HG03108 (cell line): ENCODE measurements around the gene EXOC3L2.
"Not testable (repeated sequence)": the region's sequence is repeated elsewhere in the genome, so short reads cannot be mapped to it uniquely, and the experiment has no call there.

Source experiments
- ATAC-seq: cut with Tn5 transposase; IDR thresholded peaks from one replicate; pipeline ENCODE4 v1.9.1; 2021; ENCODE audit warnings: moderate library complexity; ENCODE audit not compliant: unreplicated experiment

Gene EXOC3L2

GRCh38 chr19:45256836-45257235, 11.6 kb upstream of the EXOC3L2 start:
- ATAC-seq, result no peak

DNA sequence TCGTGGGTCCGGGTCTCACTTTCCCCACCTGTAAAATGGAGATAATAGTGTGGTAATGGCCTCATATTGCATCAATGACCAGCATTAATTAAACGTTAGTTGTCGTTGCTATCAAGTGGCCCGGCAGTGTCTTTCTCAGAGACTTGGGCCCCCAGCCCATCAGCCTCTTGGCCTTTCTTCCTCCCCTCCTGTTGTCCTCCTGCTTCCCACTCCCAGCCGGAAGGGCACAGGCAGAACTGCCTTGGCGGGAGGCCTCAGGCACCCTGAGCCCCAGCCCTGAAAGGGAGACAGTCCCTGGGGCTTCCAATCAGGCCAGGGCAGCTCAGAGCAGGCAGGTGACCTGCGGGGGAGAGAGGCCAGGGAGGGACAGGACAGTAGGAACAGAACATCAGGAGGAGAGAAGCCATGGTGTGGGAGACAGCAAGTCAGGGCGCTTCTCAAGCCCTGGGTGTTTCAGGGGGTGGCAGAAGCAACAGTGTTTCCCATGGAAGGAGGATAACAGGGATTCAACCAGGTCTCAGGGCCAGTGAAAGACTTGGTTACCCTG, 10.5 kb upstream of the EXOC3L2 start:
- no peak for ATAC-seq

GRCh38 chr19:45254044-45254531, 8.9 kb upstream of the EXOC3L2 start:
- ATAC-seq, result no peak

GRCh38 chr19:45253396-45254027, 8.3 kb upstream of the EXOC3L2 start:
- no peak for ATAC-seq

GRCh38 chr19:45251452-45252354, 6.5 kb upstream of the EXOC3L2 start:
- no peak for ATAC-seq

- no peak for ATAC-seq
These were observed 5.7 kb upstream of the EXOC3L2 start, which contains the start of gene MARK4 for GRCh38 chr19:45250832-45251451. Gene MARK4 (plus strand): TSS chr19:45251271. CDS start chr19:45251589, 318 bp downstream.

DNA sequence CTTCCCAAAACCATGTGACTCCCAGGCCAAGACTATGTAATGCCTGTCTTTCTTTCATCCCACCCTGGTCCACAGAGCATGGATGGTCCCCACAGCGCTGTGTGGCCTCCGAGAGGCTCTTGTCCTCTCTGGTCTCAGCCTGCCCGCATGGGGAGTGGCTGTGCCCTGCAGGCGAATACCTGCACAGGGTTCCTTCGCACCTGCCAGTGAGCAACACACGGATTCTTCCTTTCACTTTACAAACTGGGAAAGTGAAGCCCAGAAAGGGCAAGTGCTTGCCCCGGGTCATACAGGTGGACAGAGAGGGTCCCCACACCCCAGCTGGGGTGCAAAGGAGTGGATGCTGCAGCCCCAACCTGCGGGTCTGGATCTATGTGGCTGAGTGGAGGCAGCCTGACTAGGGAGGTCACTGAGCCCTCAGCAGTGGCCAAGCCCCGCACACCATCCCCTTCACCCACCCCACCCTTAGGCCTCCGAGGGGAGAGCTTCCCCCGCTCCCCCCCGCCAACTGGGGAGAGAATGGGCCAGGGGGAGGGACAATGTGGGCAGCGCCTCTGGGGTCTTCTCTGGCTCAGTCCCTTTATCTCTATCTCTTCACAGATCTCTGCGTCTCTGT, 5.1 kb upstream of the EXOC3L2 start:
- ATAC-seq, result no peak

- ATAC-seq, result no peak
These were observed 4.2 kb upstream of the EXOC3L2 start for GRCh38 chr19:45249261-45250033.

- ATAC-seq, result no peak
These were observed 1.9 kb upstream of the EXOC3L2 start for GRCh38 chr19:45247136-45247535.

DNA sequence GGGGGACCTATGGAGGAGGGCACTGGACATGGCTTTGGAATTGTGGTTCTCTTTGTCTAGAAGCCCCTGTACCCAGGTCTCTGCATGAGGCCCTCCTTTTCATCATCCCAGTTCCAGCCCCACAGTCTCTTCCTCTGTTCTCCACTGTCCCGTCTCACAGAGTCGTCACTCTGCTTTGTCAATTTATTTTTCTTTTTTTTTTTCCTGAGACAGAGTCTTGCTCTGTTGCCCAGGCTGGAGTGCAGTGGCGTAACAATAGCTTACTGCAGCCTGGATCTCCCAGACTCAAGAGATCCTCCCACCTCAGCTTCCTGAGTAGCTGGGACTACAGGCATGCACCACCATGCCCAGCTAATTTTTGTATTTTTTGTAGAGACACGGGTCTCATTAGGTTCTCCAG, 619 bp upstream of the EXOC3L2 start:
- ATAC-seq, result no peak

DNA sequence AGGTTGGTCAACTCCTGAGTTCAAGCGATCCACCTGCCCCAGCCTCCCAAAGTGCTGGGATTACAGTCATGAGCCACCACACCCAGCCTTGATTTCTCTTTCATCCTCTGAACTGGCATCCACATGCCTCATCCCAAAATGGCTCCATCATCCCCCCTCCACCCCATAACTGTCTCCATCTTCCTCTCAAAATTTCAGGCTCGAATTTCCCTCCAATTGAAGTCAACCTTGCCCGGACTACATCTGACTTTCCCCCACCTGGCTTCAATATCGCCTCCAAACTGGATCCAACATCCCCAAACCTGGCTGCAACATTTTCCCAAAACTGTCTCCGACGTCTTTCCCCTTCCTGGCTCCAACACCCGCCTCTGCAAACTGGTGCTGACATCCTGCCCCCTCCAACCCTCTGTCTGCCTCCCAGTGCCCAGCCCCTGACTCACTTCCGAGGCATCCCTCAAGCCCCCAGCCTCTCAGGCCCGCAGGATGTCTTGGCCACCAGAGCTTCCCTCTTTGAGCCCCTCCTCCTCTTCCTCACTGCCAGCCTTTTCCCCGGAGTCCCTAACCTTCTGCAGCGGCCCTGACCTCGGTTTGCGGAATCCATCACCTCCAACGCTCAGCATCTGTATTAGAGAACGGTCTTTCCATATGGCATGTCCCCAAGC, 943 bp downstream of the EXOC3L2 start:
- ATAC-seq, result no peak

DNA sequence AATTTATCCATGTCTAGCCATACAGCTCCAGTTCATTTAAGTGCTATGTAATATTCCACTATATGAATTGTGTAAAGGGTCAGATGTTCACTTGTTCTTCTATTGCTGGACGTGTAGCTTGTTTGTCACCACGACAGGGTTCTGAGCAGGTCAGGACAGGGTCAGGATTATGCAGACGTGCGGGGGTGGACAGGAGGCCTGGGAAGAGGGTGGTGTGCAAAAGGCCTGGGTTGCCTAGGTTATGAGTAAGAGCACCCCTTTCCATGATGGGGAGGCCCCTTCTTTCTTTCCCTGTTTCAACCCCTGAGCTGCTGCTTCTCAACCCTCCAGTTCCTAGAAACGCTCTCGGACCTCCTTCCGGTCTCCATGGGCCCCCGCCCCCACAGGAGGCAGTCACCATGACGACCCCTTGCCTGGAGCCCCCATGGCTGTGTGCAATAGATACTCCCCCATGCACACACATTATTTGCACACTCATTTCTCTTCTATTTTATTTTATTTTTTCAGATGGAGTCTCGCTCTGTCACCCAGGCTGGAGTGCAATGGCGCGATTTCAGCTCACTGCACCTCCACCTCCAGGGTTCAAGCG, 2.0 kb downstream of the EXOC3L2 start:
- no peak for ATAC-seq

DNA sequence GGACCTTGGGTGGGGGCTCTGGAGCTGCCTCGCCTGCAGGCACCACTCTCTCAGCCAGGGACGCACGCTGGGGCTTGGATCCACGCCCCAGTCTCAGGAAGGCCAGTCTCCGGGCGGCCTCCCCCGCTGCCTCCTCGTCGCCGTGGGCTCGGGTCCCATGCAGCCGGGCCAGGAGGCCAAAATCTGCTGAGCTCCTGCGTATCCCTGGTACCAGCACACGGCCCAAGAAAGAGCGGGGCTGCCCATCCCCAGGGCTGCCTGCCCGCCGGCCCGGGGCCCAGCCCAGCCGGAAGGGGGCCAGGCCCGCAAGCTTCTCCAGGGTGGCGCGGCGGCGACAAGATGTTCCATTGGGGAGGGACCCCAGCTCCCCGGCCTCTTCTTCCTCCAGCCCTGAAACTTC, 6.7 kb downstream of the EXOC3L2 start:
- ATAC-seq, result no peak

- ATAC-seq, result no peak
These were observed 9.7 kb downstream of the EXOC3L2 start for GRCh38 chr19:45235485-45235884.

GRCh38 chr19:45234089-45234869, 10.9 kb downstream of the EXOC3L2 start:
- no peak for ATAC-seq

DNA sequence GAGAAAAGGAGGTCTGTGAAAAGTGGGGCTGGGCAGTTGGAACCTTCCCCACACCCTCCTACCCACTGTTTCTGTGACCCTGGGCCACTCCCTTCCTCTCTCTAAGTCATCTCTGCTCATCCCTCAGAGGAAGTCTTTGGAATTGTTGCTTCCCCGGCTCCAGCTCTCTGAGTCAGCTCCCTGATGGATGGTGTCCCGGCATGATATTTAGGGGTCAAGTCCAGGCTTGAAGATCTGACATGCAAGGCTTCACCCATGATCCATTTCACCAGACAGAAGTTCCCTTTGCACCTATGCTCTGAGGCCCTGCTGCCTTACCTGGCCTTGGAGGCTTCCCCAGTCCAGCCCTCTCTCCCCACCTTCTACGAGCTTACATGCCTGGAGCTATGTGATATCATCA, 13.3 kb downstream of the EXOC3L2 start:
- no peak for ATAC-seq

DNA sequence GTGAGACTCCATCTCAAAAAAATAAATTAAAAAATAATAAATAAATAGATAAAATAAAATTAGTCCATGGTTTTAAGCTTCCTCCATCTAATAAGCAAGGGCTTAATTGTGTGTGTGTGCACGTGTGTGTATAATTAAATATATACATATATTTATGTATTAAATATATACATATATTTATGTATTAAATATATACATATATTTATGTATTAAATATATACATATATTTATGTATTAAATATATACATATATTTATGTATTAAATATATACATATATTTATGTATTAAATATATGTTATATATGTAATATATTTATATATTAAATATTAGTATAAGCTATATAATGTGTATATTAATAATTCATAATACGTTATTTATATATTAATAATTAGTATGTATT, 16.2 kb downstream of the EXOC3L2 start:
- not testable (repeated sequence) for ATAC-seq

DNA sequence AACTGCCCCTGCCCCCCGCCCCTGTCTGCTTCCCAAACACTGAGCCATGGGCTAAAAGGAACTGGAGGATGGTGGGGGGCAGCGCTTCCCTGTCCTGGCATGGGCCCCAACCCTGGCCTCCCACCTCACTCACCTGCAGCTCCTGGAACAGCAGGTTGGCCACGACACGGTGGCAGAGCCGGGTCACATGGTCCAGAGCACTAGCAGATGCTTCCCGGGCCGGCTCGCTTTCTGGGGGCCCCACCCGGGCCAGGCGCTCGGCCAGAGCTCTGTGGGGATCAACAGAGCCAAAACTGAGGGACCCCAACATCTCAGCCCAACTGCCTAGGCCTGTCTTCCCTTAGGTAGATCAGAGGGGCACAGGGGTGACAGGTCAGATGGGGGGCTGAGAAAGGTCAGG, 20.6 kb downstream of the EXOC3L2 start:
- ATAC-seq, result no peak
